Retinal pigment epithelial cell (primary cell): ENCODE results near the gene SULT1C2.
"Not testable (repeated sequence)": the region's sequence is repeated elsewhere in the genome, so short reads cannot be mapped to it uniquely, and the experiment has no call there.

Source experiments
- DNase-seq: peaks from one replicate; pipeline ENCODE4 v3.0.0-alpha.2; 2010; ENCODE audit warnings: low read depth
- H3K4me3 ChIP-seq: 2 replicates; pipeline ENCODE4 v1.5.1; 2011; ENCODE audit warnings: mild to moderate bottlenecking, low read length, control low read depth, moderate library complexity
- CTCF ChIP-seq: conservative IDR thresholded peaks from 2 replicates; pipeline ENCODE4 v1.5.1; 2011; ENCODE audit warnings: low read depth, low read length, control low read depth, inconsistent platforms

Gene SULT1C2

GRCh38 chr2:108347786-108348185 lies 59.1 kb downstream of the SULT1C2 start:
- H3K4me3 ChIP-seq = no peak overlapping the region
- TF ChIP-seq CTCF = no peak
- DNase-seq = no peak

- DNase-seq = no peak
- H3K4me3 ChIP-seq = no peak overlapping the region
- no peak for TF ChIP-seq CTCF
Measured at GRCh38 chr2:108348816-108349570, 60.3 kb downstream of the SULT1C2 start.

GRCh38 chr2:108349571-108349928 lies 60.9 kb downstream of the SULT1C2 start:
- no peak for TF ChIP-seq CTCF
- H3K4me3 ChIP-seq = no peak overlapping the region

GRCh38 chr2:108351889-108352288 lies 63.2 kb downstream of the SULT1C2 start:
- no peak overlapping the region for H3K4me3 ChIP-seq
- no peak for TF ChIP-seq CTCF
- DNase-seq = no peak

More at GRCh38 chr2:108349571-108349928, 60.9 kb downstream of the SULT1C2 start:
- no peak for DNase-seq

- H3K4me3 ChIP-seq = no peak overlapping the region
- no peak for TF ChIP-seq CTCF
- DNase-seq = no peak
Measured at GRCh38 chr2:108354136-108354535, 65.4 kb downstream of the SULT1C2 start.

GRCh38 chr2:108355906-108356734 lies 67.4 kb downstream of the SULT1C2 start:
- DNase-seq = no peak
- no peak for TF ChIP-seq CTCF
- H3K4me3 ChIP-seq = no peak overlapping the region

- not testable (repeated sequence) for H3K4me3 ChIP-seq, DNase-seq
Measured at GRCh38 chr2:108359336-108359735, 70.6 kb downstream of the SULT1C2 start.
